Panc1 (cell line): ENCODE results near the gene HSPA4L.

Experiments used
- POLR2AphosphoS5 ChIP-seq: IDR thresholded peaks from 2 replicates; pipeline ENCODE4 v1.6.1; 2012; ENCODE audit warnings: mild to moderate bottlenecking, low read depth, low read length, moderate library complexity
- TF ChIP-seq, protein P1 (sequence below): fragments of 450-650 bp; IDR thresholded peaks from 2 replicates; pipeline ENCODE4 v1.5.1; 2017; ENCODE audit warnings: mild to moderate bottlenecking
- TF ChIP-seq, protein P2 (sequence below), 2 experiments: IDR thresholded peaks; 2 replicates each; pipeline ENCODE4 v1.6.1; 2011 to 2012; ENCODE audit warnings: low read depth in 2 of 2, control low read depth in 1 of 2, low read length in 1 of 2, mild to moderate bottlenecking in 1 of 2, moderate library complexity in 1 of 2; ENCODE audit not compliant: insufficient read depth in 1 of 2

DNA sequence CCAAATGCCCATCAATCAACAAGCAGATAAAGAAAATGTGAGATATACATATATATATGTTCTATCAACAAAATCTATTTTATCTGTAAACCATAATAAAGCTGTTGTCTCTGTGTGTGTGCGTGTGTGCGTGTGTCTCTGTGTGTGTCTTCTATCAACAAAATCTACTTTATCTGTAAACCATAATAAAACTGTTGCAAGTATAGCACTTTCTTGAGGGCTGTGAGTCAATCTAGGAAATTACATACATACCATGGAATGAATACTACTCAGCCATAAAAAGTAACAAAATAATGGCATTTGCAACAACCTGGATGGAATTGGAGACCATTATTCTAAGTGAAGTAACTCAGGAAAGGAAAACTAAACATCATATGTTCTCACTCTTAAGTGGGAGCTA lies 86.1 kb downstream of the HSPA4L start:
- TF ChIP-seq, protein P1, sequence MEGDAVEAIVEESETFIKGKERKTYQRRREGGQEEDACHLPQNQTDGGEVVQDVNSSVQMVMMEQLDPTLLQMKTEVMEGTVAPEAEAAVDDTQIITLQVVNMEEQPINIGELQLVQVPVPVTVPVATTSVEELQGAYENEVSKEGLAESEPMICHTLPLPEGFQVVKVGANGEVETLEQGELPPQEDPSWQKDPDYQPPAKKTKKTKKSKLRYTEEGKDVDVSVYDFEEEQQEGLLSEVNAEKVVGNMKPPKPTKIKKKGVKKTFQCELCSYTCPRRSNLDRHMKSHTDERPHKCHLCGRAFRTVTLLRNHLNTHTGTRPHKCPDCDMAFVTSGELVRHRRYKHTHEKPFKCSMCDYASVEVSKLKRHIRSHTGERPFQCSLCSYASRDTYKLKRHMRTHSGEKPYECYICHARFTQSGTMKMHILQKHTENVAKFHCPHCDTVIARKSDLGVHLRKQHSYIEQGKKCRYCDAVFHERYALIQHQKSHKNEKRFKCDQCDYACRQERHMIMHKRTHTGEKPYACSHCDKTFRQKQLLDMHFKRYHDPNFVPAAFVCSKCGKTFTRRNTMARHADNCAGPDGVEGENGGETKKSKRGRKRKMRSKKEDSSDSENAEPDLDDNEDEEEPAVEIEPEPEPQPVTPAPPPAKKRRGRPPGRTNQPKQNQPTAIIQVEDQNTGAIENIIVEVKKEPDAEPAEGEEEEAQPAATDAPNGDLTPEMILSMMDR: no peak
- no peak for TF ChIP-seq POLR2AphosphoS5
- TF ChIP-seq, protein P2, sequence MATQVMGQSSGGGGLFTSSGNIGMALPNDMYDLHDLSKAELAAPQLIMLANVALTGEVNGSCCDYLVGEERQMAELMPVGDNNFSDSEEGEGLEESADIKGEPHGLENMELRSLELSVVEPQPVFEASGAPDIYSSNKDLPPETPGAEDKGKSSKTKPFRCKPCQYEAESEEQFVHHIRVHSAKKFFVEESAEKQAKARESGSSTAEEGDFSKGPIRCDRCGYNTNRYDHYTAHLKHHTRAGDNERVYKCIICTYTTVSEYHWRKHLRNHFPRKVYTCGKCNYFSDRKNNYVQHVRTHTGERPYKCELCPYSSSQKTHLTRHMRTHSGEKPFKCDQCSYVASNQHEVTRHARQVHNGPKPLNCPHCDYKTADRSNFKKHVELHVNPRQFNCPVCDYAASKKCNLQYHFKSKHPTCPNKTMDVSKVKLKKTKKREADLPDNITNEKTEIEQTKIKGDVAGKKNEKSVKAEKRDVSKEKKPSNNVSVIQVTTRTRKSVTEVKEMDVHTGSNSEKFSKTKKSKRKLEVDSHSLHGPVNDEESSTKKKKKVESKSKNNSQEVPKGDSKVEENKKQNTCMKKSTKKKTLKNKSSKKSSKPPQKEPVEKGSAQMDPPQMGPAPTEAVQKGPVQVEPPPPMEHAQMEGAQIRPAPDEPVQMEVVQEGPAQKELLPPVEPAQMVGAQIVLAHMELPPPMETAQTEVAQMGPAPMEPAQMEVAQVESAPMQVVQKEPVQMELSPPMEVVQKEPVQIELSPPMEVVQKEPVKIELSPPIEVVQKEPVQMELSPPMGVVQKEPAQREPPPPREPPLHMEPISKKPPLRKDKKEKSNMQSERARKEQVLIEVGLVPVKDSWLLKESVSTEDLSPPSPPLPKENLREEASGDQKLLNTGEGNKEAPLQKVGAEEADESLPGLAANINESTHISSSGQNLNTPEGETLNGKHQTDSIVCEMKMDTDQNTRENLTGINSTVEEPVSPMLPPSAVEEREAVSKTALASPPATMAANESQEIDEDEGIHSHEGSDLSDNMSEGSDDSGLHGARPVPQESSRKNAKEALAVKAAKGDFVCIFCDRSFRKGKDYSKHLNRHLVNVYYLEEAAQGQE (IDR thresholded peaks at IDR 0.05; ENCODE audit: insufficient read depth in 1 of 2, low read depth in 2 of 2, low read length in 1 of 2): no peak
